Measurements from ENCODE around the gene ARHGAP18. TPM values are rescaled to one million over a fixed set of nuclear protein-coding genes. Genes with fewer than 3 reads are reported as not detected.

ARHGAP18 gene
- total and polyA plus RNA-seq, 2 of the 13 experiments (the other 11 are each of a cell fraction or from before 2014, with no cell fraction given), result 58.2 to 115 TPM

- TF ChIP-seq DNMT1 (CRISPR knock-in tag; IDR thresholded peaks at IDR 0.05) (no peak), ZNF781 (CRISPR knock-in tag; IDR thresholded peaks at IDR 0.05; ENCODE audit: borderline replicate concordance, not compliant biosample characterization) (peak; percentile 83), TRIM22 (IDR thresholded peaks at IDR 0.05) (no peak), RCOR2 (CRISPR knock-in tag; IDR thresholded peaks at IDR 0.05) (no peak; the same call in 1 of the 2 replicates), IKZF5 (CRISPR knock-in tag; IDR thresholded peaks at IDR 0.05) (peak; percentile 91), TEAD2 (CRISPR knock-in tag; IDR thresholded peaks at IDR 0.05) (no peak), SYNCRIP (IDR thresholded peaks at IDR 0.05; ENCODE audit: insufficient read depth, low read depth, low read length) (no peak), ZNF746 (CRISPR knock-in tag; IDR thresholded peaks at IDR 0.05) (peak; percentile 79), ZBTB34 (CRISPR knock-in tag; IDR thresholded peaks at IDR 0.05) (0 out of 2 replicates have a peak, but pooled peaks have one; percentile 27), SP140L (CRISPR knock-in tag; IDR thresholded peaks at IDR 0.05; ENCODE audit: borderline replicate concordance) (no peak), DRAP1 (CRISPR knock-in tag; IDR thresholded peaks at IDR 0.05) (peak; percentile 98), ZNF18 (CRISPR knock-in tag; IDR thresholded peaks at IDR 0.05; ENCODE audit: insufficient replicate concordance) (no peak), ZNF720 (CRISPR knock-in tag; IDR thresholded peaks at IDR 0.05) (no peak), ZNF207 (IDR thresholded peaks at IDR 0.05; ENCODE audit: borderline replicate concordance) (no peak), TOPORS (CRISPR knock-in tag; IDR thresholded peaks at IDR 0.05) (0 out of 2 replicates have a peak, but pooled peaks have one; percentile 10), LBX2 (CRISPR knock-in tag; IDR thresholded peaks at IDR 0.05; ENCODE audit: borderline replicate concordance) (no peak), ZNF589 (CRISPR knock-in tag; conservative IDR thresholded peaks at IDR 0.05) (peak; percentile 90; the same call in 1 of the 2 replicates), ATF3 (CRISPR knock-in tag; IDR thresholded peaks at IDR 0.05) (0 out of 2 replicates have a peak, but pooled peaks have one; percentile 9), NFYB (CRISPR knock-in tag; IDR thresholded peaks at IDR 0.05) (peak; percentile 69), FOXO4 (CRISPR knock-in tag; conservative IDR thresholded peaks at IDR 0.05) (no peak), U2AF2 (IDR thresholded peaks at IDR 0.05; ENCODE audit: low read depth, low read length) (no peak)
Observed at GRCh38 chr6:129709769-129710449, at the start of gene ARHGAP18 (continued).
